ENCODE measurements around the gene ZNF189.
A peak's percentile ranks its signal among the peaks of the same experiment; 100 is the strongest.

Gene ZNF189

GRCh38 chr9:101455656-101456240, 57.1 kb downstream of the ZNF189 start:
- DNase-seq: no peak

- no peak for DNase-seq
Measured at GRCh38 chr9:101457003-101457402, 58.4 kb downstream of the ZNF189 start.

- peak; percentile 74 for DNase-seq
Measured at GRCh38 chr9:101458963-101459631, 60.4 kb downstream of the ZNF189 start.

Measured in NCI-H1436 (cell line).